MM.1S (cell line): ENCODE measurements around the gene CBX6.

ENCODE experiments used
- DNase-seq: peaks from one replicate; pipeline ENCODE4 v3.0.0-alpha.2; 2015
- H2AFZ ChIP-seq: fragments of 300-600 bp; sonication (generic); 2 replicates; pipeline ENCODE4 v1.6.0; 2016; ENCODE audit warnings: antibody characterized with exemption, low read length
- H3F3A ChIP-seq: fragments of 300-600 bp; sonication (generic); 2 replicates; pipeline ENCODE4 v1.6.1; 2016; ENCODE audit warnings: mild to moderate bottlenecking, antibody characterized with exemption, low read length, moderate library complexity, mixed read lengths; ENCODE audit not compliant: insufficient read depth
- H3K27ac ChIP-seq: fragments of 300-600 bp; sonication (generic); 2 replicates; pipeline ENCODE4 v1.5.1; 2016; ENCODE audit warnings: mild to moderate bottlenecking, low read length
- H3K27me3 ChIP-seq: fragments of 300-600 bp; sonication (generic); replicated peaks from 2 replicates; pipeline ENCODE4 v1.6.0; 2016; ENCODE audit warnings: low read length; ENCODE audit not compliant: insufficient read depth
- H3K36me3 ChIP-seq: fragments of 300-600 bp; sonication (generic); replicated peaks from 2 replicates; pipeline ENCODE4 v1.6.1; 2016; ENCODE audit warnings: mild to moderate bottlenecking, low read length, mixed read lengths; ENCODE audit not compliant: insufficient read depth
- H3K4me1 ChIP-seq: fragments of 300-600 bp; sonication (generic); 2 replicates; pipeline ENCODE4 v1.6.1; 2016; ENCODE audit warnings: low read length, mixed read lengths
- H3K4me2 ChIP-seq: fragments of 300-600 bp; sonication (generic); 2 replicates; pipeline ENCODE4 v1.6.0; 2016; ENCODE audit warnings: low read depth, low read length
- H3K4me3 ChIP-seq: fragments of 300-600 bp; sonication (generic); 2 replicates; pipeline ENCODE4 v1.5.1; 2016; ENCODE audit warnings: low read length, mixed read lengths
- H3K79me2 ChIP-seq: fragments of 300-600 bp; sonication (generic); 2 replicates; pipeline ENCODE4 v1.6.1; 2016; ENCODE audit warnings: mixed run types, low read length, mixed read lengths
- H3K9ac ChIP-seq: fragments of 300-600 bp; sonication (generic); 2 replicates; pipeline ENCODE4 v1.6.1; 2016; ENCODE audit warnings: low read length, mixed read lengths
- H3K9me2 ChIP-seq: fragments of 300-600 bp; sonication (generic); replicated peaks from 2 replicates; pipeline ENCODE4 v1.6.1; 2016; ENCODE audit warnings: mild to moderate bottlenecking, low read length, mixed read lengths; ENCODE audit not compliant: insufficient read depth
- H3K9me3 ChIP-seq: fragments of 300-600 bp; sonication (generic); replicated peaks from 2 replicates; pipeline ENCODE4 v1.6.1; 2016; ENCODE audit warnings: mild to moderate bottlenecking, low read length, mixed read lengths; ENCODE audit not compliant: insufficient read depth
- H4K20me1 ChIP-seq: fragments of 300-600 bp; sonication (generic); 2 replicates; pipeline ENCODE4 v1.6.1; 2016; ENCODE audit warnings: mild to moderate bottlenecking, low read length, moderate library complexity, mixed read lengths; ENCODE audit not compliant: insufficient read depth
- EZH2 ChIP-seq: fragments of 300-600 bp; sonication (generic); optimal IDR thresholded peaks from 2 replicates; pipeline ENCODE3; 2017; ENCODE audit warnings: low read depth, mild to moderate bottlenecking, antibody characterized with exemption, low read length, mixed read lengths
- EZH2phosphoT487 ChIP-seq: fragments of 300-600 bp; sonication (generic); IDR thresholded peaks from 2 replicates; pipeline ENCODE4 v1.6.1; 2018; ENCODE audit warnings: antibody characterized with exemption, low read length
- TF ChIP-seq, protein P1 (sequence below): fragments of 300-600 bp; sonication (generic); IDR thresholded peaks from 2 replicates; pipeline ENCODE4 v1.5.1; 2016; ENCODE audit warnings: antibody characterized with exemption, low read length, mixed read lengths

Gene CBX6

DNA sequence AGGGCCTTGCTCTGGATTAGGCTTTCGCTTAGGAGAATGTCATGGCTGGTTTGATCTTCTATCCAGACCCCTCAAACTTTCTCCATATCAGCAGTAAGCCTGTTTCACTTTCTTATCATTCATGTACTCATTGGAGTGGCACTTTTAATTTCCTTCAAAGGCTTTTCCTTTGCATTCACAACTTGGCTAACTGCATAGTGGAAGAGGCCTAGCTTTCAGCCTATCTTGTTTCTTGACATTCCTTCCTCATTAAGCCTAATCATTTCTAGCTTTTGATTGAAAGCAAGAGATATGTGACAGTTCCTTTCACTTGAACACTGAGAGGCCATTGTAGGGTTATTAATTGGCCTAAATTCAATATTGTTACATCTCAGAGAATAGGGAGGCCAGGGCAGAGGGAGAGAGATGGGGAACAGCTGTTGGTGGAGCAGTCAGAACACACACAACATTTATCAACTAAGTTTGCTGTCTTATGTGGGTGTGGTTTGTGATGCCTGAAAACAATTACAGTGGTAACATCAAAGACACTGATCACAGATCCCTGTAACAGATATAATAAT is 47.7 kb upstream of the CBX6 start:
- Histone ChIP-seq H3K9me3 (no peaks in the 10 kb centered on the region), H3K79me2 (no peaks in the 10 kb centered on the region), H3K4me2 (no peak overlapping the region), H3K4me1 (no peaks in the 10 kb centered on the region), H2AFZ (no peak overlapping the region), H3K36me3 (no peaks in the 10 kb centered on the region), H3K27ac (no peak overlapping the region), H3K27me3 (peaks cover 8% of the 10 kb centered on the region; the same call in 1 of the 2 replicates), H3K9me2 (no peaks in the 10 kb centered on the region), H3F3A (no peaks in the 10 kb centered on the region), H3K4me3 (no peak overlapping the region), H3K9ac (no peak overlapping the region), H4K20me1 (no peaks in the 10 kb centered on the region)
- TF ChIP-seq EZH2phosphoT487: no peak
- no peak for TF ChIP-seq EZH2
- TF ChIP-seq, protein P1, sequence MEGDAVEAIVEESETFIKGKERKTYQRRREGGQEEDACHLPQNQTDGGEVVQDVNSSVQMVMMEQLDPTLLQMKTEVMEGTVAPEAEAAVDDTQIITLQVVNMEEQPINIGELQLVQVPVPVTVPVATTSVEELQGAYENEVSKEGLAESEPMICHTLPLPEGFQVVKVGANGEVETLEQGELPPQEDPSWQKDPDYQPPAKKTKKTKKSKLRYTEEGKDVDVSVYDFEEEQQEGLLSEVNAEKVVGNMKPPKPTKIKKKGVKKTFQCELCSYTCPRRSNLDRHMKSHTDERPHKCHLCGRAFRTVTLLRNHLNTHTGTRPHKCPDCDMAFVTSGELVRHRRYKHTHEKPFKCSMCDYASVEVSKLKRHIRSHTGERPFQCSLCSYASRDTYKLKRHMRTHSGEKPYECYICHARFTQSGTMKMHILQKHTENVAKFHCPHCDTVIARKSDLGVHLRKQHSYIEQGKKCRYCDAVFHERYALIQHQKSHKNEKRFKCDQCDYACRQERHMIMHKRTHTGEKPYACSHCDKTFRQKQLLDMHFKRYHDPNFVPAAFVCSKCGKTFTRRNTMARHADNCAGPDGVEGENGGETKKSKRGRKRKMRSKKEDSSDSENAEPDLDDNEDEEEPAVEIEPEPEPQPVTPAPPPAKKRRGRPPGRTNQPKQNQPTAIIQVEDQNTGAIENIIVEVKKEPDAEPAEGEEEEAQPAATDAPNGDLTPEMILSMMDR: no peak
- no peak for DNase-seq

DNA sequence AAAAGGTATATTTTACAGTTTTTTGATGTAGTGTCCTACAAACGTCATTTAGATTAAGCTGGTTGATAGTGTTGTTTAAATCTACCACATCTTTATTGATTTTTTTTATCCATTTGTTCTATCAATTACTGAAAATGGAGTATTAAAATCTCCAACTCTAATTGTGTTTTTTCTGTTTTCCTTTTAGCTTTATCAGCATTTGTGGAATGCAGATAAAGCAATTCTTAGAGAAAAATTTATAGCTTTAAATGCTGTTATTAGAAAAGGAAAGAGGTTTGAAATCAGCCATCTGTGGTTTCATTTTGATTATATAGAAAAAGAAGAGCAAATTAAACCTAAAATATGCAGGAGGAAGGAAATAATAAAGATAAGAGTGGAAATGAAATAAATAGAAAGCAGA is 39.4 kb upstream of the CBX6 start:
- no peaks in the 10 kb centered on the region for H3K27me3 ChIP-seq

DNA sequence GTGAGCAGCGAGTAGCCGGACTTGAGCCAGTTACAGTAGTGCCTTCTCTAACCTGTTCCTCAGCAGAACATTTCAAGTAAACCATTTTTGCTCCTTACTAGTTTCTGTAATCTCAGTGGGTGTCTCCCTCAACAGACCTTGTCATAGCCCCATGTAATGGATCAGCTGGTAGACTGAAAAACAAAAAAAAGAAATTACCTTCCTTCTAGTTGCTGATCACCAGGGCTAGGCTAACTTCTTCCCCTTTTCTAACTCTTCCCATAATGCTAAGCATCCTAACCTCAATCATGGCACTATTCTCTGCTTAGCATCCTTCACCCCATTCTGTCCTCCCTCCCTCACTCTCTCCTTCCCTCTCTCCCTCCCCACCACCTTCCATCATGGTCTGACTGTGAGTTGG is 35.8 kb upstream of the CBX6 start:
- Histone ChIP-seq H3K9ac (no peak overlapping the region), H3K9me3 (no peaks in the 10 kb centered on the region), H4K20me1 (no peaks in the 10 kb centered on the region), H3K27ac (no peak overlapping the region), H3K4me2 (no peak overlapping the region), H3F3A (peaks cover 3% of the 10 kb centered on the region; the same call in 1 of the 2 replicates), H3K36me3 (no peaks in the 10 kb centered on the region), H3K27me3 (no peaks in the 10 kb centered on the region), H3K79me2 (no peaks in the 10 kb centered on the region), H3K9me2 (no peaks in the 10 kb centered on the region), H2AFZ (no peak overlapping the region), H3K4me1 (peaks cover 2% of the 10 kb centered on the region), H3K4me3 (no peak overlapping the region)
- TF ChIP-seq EZH2 (no peak), EZH2phosphoT487 (no peak)
- TF ChIP-seq, protein P1: no peak
- no peak for DNase-seq

More for the DNA sequence above, 39.4 kb upstream of the CBX6 start:
- no peaks in the 10 kb centered on the region for H3K79me2 ChIP-seq
- no peaks in the 10 kb centered on the region for H4K20me1 ChIP-seq
- no peak for DNase-seq
- H3K4me3 ChIP-seq: no peak overlapping the region
- H2AFZ ChIP-seq: no peak overlapping the region
- no peaks in the 10 kb centered on the region for H3K4me1 ChIP-seq
- H3K9ac ChIP-seq: no peak overlapping the region
- TF ChIP-seq, protein P1: no peak
- TF ChIP-seq EZH2 (no peak), EZH2phosphoT487 (no peak)
- H3K9me2 ChIP-seq: no peaks in the 10 kb centered on the region
- no peaks in the 10 kb centered on the region for H3K36me3 ChIP-seq
- no peaks in the 10 kb centered on the region for H3F3A ChIP-seq
- H3K9me3 ChIP-seq: no peaks in the 10 kb centered on the region
- no peak overlapping the region for H3K4me2 ChIP-seq
- no peak overlapping the region for H3K27ac ChIP-seq
